ENCODE results near the gene RIC8B.

DNA sequence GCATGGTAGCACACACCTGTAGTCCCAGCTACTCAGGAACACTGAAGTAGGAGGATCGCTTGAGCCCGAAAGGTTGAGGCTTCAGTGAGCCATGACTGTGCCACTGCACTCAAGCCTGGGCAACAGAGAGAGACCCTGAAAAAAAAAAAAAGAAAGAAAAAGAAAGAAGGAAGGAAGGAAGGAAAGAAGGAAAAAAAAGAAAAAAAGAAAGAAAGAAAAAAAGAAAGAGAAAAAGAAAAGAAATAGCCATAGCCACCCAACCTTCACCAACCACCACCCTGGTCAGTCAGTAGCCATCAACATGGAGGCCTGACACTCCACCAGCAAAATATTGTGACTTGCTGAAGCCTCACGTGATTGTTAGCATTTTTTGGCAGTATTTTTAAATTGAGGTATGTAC is 159.8 kb downstream of the RIC8B start:
- no peak for TF ChIP-seq EZH2 (IDR thresholded peaks at IDR 0.05; ENCODE audit: insufficient read depth, low read length)
- no peak for TF ChIP-seq CTCF (IDR thresholded peaks at IDR 0.05; ENCODE audit: insufficient read depth, low read depth, low read length)

All from astrocyte (in vitro differentiated cells and primary cell).